ENCODE data around the gene MYORG.

GRCh38 chr9:34379334-34380033 is 2.8 kb upstream of the MYORG start:
- TF ChIP-seq CTCF (IDR thresholded peaks at IDR 0.05) (peak in 2 of 3 experiments; percentile 96 to 97), POLR2A (IDR thresholded peaks at IDR 0.05; ENCODE audit: low read depth) (no peak), POLR2AphosphoS5 (IDR thresholded peaks at IDR 0.05) (peak in 1 of 2 donors; percentile 59), EP300 (IDR thresholded peaks at IDR 0.05) (no peak)
